HG02970 (cell line): ENCODE measurements around the gene REEP2.
"Not testable (repeated sequence)": the region's sequence is repeated elsewhere in the genome, so short reads cannot be mapped to it uniquely, and the experiment has no call there.

Experiments used
- ATAC-seq: cut with Tn5 transposase; IDR thresholded peaks from one replicate; pipeline ENCODE4 v1.9.1; 2021; ENCODE audit warnings: mild to moderate bottlenecking, moderate library complexity, moderate number of reproducible peaks; ENCODE audit not compliant: unreplicated experiment, low FRiP score

REEP2 gene, protein sequence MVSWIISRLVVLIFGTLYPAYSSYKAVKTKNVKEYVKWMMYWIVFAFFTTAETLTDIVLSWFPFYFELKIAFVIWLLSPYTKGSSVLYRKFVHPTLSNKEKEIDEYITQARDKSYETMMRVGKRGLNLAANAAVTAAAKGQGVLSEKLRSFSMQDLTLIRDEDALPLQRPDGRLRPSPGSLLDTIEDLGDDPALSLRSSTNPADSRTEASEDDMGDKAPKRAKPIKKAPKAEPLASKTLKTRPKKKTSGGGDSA

DNA sequence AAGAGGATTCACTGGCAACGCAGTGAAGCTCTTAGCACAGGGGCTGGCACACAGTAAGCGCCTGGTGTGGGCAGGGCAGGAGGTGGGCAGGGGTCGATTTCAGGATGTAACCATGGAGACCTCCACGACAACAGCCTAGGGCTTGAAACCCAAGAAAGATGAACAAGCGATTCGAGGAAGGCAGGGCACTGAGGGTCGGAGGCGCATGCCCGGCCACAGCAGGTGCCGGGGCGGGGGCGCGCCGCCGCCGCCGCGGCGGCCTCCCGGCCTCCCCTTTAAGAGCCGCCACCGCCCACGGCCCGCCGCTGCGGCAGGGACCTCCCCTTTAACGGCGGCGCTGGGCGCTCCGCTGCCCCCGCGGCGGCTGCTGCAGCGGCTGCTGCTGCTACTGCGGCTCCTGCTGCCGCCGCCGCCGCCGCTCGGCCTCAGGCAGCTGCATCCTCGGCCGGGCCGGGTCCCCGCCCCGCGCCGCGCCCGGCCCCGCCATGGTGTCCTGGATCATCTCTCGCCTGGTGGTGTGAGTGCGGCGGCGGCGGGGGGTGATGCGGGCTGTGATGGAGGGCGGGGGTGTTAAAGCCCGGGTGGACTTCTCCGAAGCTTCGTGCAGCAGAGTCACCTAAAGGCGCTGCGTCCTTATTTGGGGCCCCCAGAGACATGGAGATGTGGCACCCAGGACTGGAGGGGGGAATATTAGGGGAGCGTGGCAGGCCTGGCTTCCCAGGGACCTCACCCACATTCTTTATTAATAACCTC is at the start of gene REEP2:
Gene REEP2 (plus strand): TSS at position 334 of the 753 bp plus-strand sequence. CDS start 152 bp downstream, at position 486.
- ATAC-seq = no peak

DNA sequence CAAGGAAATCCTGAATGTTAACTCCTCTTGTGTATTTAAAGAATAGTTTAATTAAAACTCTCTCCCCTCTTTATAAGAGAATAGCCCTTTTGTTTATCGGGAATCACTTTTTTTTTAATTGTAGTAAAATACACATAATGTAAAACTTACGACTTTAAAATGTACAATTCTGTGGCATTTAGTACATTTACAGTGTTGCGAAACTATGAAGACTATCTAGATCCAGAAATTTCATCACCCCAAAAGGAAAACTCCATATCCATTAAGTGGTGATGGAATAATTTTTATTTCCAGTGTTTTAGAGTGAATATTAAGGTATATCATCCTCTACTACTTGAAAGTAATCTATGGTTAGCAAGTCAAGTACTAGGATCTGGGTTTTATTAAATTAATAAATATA is 49.5 kb upstream of the REEP2 start:
- ATAC-seq = no peak

DNA sequence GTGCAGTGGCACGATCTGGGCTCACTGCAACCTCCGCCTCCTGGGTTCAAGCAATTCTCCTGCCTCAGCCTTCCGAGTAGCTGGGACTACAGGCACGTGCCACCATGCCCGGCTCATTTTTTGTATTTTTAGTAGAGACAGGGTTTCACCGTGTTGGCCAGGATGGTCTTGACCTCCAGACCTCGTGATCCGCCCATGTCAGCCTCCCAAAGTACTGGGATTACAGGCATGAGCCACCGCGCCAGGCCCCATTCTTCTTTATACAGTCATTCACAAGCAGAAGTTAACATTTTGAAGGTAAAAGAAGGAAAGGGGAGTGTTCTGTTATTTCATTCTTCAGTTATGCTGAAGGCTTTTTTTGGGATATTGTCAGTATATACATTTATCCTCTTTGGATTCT is 48.9 kb upstream of the REEP2 start:
- not testable (repeated sequence) for ATAC-seq

DNA sequence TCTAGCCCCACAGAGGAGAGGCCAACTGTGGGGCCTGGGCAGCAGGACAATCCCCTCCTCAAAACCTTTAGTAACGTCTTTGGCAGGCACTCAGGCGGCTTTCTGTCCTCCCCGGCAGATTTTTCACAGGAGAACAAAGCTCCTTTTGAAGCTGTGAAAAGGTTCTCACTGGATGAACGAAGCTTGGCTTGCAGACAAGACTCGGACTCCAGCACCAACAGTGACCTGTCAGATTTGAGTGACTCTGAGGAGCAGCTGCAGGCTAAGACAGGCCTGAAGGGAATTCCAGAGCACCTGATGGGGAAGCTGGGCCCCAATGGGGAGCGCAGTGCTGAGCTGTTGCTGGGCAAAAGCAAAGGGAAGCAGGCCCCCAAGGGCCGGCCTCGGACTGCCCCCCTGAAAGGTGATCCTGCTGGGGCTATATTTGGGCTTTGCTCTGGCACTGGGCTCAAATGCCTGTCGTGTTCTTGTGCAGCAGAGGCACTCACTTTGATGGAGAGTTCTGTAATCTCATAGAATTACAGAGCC is 46.9 kb upstream of the REEP2 start:
- ATAC-seq = no peak

DNA sequence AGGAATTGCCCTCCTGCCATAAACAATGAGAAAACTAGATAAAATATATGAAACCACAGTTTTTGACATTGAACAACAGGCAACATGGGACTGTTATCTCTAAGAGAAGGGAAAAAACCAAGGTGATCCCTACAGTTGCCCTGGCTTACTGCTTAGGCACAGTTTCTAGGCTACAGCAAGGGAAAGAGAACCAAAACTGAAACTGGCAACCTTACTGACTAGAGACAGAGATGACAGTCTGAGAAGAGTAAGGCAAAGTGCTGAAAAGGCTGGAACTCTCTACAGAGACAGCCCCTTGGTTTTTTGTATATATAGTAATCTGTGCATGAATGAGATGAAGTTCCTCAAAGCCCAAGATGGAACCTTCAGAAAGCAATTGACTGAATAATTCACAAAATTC is 36.2 kb upstream of the REEP2 start:
- no peak for ATAC-seq

DNA sequence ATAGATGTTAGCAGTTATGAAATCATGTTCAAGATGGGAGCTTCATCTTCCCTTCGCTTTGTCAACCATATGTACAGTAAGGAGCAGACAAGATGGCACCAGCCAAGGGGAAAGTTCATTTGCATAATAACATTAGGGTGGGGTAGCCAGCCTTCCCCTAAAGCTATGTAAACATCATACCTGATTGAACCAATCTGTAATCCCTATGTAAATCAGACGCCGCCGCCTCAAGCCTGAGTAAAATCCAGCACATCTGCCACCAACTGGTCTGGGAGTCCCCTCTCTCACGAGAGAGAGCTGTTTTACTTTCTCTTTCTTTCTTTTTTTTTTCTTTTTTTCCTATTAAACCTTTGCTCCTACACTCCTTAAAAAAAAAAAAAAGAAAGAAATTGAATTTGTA is 30.8 kb upstream of the REEP2 start:
- ATAC-seq = no peak

DNA sequence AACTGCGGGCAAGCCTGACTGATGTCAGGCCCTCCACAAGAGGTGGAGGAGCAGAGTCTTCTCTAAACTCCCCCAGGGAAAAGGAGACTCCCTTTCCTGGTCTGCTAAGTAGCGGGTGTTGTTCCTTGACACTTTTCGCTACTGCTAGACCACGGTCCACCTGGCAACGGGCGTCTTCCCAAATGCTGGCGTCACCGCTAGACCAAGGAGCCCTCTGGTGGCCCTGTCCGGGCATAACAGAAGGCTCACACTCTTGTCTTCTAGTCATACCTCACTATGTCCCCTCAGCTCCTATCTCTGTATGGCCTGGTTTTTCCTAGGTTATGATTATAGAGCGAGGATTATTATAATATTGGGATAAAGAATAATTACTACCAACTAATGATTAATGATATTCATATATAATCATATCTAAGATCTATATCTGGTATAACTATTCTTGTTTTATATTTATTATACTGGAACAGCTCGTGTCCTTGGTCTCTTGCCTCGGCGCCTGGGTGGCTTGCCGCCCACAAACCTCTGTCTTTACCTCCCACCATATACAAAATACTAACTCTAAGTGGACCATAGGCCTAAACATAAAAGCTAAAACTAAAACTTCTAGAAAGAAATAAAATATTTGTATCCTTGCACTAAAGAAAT is 27.7 kb upstream of the REEP2 start:
- ATAC-seq = not testable (repeated sequence)

DNA sequence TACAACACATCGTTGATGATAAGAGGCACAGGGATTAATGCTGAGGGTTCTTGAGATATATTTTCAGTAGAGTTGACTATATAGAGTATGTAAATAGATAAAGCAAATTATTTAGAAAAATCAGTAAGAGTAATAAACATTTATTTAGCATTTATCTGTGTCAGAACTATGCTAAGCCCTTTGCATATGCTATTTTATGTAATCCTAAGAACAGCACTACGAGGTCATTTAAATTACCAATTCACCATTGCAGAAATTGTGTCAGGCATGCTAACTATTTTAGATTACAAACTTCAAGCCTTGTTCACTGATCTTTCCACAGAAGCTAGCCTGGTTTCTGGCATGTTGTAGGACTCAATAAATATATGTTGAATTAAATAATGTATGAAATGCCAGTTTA is 20.4 kb upstream of the REEP2 start:
- ATAC-seq = no peak

DNA sequence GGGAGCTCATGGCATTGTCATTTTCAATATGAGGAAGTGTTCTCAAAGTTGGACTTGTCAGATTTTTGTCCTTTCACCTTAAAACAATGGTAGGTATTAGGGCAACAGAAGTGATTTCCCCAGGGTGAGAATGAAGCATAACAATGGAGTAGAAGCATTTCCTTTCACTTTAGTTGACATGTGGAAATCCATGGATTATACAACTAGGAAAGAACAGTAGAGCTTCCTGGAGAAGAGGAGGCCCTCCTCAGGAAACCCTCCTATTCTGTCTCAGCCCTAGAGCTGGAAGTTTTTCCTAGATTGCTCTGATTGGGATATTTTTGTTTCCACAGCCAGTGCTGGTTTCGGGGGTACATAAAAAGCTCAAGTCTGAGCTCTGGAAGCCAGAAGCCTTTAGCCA is 13.8 kb upstream of the REEP2 start:
- no peak for ATAC-seq

DNA sequence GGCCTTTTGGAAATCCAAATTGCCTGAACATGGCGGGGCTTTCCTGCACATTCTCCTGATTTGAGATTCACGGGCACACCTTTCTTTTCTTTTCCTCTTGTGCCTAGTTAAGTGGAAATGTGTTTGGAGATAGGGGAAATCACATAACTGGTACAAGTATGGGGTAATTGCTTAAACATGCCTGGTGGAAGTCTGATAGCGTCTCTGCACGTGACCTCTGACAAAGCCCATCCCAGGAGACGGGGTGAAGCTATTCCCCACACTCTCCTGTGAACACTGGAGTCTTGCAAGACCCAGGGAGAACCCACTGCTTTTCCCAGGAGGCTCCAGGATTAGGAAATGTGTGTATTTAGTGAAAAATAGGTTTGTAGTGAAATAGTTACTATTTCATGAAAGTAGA is 2.9 kb upstream of the REEP2 start:
- no peak for ATAC-seq

DNA sequence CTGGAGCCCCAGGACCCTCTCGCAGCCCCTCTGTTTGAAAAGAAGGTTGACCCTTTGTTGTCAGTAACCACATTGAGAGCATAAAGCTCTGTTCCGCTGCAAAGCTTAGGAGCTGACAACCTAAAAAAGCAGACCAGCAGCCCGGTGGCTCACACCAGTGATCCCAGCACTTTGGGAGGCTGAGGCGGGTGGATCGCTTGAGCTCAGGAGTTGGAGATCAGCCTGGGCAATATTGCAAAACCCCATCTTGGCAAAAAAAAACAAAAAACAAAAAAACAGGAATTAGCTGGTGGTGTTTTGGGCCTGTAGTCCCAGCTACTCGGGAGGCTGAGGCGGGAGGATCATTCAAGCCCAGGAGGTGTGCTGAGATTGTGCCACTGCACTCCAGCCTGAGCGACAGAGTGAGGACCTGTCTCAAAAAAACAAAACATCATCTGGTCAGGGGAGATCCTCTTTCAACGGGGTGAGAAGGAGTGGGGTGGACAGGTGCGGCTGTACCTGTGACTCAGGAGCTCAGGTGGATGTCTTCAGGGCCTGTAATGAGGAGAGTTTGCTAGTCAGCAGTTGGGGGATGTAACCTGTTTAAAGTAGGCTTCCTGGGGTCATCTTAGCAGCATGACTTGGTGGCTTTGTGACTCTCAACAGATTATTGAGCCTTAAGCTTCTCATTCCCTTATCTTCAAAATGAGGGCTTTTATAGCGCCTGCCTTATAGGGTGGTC is 694 bp upstream of the REEP2 start:
- no peak for ATAC-seq

DNA sequence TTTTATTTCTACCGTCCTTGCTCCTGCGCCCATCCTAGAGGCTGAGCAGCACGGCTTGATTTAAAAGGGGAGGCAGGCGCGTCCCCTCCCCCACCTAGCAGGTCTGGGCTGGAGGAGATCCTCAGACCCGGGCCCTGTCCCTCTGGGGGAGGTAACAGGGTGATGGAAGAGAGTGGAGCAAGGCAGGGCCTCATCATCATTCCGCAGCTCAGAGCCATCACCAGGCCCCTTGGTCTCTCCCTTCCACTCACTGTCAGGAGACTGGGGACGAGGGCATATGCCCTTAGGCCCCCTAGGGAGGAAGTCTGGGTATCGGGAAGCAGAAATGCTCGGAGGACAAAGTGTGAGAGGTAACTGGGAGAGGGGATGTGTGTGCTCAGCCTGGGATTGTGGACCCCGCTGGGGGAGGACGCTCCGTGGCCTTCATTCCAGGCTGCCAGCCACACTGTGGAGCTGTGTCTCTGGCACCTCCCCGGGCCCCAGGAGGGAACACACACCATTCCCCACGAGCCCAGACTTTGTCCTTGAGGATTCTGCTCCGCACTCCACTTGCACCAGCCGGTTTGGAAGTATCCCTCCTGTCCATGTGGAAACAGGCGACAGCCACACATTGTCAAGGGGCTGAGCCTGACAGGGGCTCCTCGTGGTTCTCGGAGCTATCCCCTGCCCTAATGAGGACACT is 761 bp downstream of the REEP2 start:
- ATAC-seq = no peak

DNA sequence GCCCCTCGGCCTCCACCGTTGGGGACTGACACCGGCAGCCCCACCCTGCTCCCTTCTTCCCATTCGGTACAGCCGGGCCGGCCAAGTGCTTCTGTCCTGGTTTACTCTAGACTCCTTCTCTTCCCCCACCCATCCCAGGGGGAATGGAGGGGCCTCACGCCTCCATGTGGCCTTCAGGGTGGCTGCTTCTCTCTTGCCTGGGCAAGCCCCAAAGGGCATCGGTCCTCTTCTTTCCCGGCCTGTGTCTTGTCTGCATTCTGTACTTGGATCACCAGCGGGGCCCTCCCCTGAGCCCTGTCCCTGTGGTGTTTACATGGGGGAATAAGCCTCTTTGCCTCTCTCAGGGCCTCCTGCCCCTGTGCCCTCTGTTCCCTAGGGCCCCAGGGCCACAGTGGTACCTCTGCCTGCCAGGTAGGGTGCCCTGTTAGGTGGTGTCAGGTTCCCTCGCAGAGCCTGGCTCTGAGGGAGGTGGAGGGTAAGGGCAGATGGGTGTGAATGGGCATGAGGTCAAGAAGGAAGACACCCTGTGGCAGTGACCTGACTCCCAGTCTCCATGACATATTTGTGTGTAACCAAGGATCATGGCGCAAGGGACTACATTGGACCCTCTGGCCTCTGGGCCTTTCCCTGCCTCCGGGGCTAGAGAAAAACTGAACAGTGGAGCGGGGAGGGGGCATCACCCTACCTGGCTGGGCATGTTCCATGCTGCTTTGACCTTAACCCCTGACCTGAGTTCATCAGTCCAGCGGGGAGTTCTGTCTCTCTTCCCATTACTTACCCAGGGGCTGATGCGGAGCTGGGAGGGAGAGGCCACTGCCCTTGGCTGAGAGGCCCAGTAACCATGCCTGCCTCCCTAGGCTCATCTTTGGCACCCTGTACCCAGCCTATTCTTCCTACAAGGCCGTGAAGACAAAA is 1.6 kb downstream of the REEP2 start:
- ATAC-seq = no peak

DNA sequence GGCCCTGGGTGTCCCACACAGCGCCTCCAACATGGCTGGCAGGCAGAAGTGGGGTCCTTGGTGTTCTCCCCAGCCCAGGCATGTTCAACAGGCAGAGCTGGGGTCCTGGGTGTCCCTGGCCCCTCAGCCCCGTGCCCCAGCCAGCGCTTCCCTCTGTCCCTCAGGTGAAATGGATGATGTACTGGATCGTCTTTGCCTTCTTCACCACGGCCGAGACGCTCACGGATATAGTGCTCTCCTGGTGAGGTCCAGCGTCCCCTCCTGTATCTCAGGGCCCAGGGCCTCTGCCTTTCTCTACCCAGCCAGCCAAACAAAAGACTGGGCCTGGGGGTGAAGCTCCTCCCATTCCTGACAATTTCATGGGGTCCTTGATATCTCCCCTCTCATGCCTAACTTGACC is 2.4 kb downstream of the REEP2 start:
- no peak for ATAC-seq

DNA sequence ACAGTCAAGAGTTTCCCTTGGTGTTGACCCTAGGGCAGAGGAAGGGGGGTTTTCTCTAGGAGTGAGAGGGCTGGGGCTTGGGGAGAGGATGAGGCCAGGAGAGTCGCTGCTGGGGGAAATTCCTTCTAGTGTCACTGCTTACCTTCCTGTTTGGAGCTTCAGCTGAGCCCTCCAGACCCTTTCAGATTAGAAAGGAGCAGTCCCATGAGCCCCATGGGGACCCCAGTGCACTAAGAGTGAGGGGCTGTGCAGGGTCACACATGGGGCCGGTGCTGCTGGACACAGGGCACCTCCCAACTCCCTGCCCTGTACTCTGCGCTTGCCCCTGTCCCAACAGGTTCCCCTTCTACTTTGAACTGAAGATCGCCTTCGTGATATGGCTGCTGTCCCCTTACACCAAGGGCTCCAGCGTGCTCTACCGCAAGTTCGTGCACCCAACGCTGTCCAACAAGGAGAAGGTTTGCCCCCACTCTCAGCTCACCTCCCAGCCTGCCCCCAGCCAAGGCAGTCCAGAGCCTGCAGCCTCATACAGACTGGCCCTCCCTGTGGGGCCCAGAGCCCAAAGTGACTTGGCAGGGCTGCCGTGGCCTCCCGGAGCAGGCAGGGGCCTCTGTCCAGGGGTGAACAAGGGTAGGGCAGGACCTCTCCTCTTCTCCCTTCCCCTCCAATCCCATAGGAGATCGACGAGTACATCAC is 5.4 kb downstream of the REEP2 start:
- no peak for ATAC-seq

DNA sequence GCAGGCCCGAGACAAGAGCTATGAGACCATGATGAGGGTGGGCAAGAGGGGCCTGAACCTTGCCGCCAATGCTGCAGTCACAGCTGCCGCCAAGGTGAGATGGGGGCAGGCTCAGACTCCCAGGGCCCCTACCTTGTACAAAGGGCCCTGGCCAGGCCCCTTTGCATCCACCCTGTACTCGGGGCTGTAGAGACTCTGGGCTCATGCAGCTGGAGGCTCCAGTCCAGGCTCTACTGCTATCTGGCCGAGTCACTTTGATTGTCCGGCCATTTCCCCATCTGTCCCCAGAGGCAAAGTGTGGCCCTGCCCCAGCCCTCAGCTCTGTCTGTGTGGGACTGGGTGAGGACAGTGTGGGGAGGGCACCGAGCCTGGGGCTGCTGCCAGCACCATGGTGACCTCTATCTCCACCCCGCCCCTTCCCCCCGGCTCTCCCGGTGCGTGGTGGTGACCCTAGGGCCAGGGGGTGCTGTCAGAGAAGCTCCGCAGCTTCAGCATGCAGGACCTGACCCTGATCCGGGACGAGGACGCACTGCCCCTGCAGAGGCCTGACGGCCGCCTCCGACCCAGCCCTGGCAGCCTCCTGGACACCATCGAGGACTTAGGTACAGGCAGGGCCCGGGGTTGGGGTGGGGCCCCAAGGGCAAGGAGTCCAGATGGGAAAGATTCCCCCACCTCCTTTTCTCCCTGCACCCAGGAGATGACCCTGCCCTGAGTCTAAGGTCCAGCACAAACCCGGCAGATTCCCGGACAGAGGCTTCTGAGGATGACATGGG is 6.1 kb downstream of the REEP2 start:
- ATAC-seq = no peak

DNA sequence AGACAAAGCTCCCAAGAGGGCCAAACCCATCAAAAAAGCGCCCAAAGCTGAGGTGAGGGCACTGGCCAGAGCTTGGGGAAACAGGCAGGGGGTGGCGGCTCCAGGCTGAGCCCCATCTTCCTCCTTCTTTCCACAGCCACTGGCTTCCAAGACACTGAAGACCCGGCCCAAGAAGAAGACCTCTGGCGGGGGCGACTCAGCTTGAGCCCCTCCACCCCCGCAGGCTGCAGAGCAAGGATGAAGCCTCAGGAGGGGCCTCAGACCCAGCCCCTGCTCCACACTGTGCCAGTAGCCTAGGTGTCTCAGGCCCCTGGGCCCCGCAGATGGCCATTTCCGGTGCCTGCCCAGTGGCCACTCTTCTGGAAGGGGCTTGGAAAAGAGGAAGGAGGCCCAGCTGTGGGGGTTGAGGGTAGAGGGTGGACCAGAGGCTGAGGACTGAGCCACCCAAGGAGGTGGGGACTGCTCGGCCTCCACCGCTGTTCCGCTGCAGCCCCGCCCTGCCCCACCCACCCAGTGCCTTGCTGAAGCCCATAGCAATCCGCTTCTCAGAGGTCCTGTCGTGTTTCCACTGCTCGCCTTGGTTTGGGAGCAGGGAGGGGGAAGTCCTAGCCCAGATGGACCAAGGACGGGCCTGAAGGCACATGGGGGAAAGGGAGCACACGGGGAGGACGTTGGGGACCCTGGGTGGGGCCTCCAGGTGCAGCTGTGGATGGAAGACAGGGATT is 6.9 kb downstream of the REEP2 start:
- ATAC-seq = no peak
